ENCODE measurements around the gene PCBP2. TPM values are rescaled to one million over a fixed set of nuclear protein-coding genes. Genes with fewer than 3 reads are reported as not detected.

PCBP2 gene
- total RNA-seq, 1 experiment from 2014 or later, result 227 TPM

- no peak for DNase-seq (ENCODE audit: low read depth)
Measured at GRCh38 chr12:53493610-53494391, 41.9 kb downstream of the PCBP2 start.

- peak; percentile 90 for DNase-seq (ENCODE audit: low read depth)
Measured at GRCh38 chr12:53495903-53496751, 44.2 kb downstream of the PCBP2 start.

GRCh38 chr12:53496752-53497032 lies 44.8 kb downstream of the PCBP2 start:
- no peak for DNase-seq (ENCODE audit: low read depth)

- DNase-seq (ENCODE audit: low read depth), result no peak
Measured at GRCh38 chr12:53497461-53497860, 45.6 kb downstream of the PCBP2 start.

- no peak for DNase-seq (ENCODE audit: low read depth)
Measured at GRCh38 chr12:53498235-53498630, 46.3 kb downstream of the PCBP2 start.

- DNase-seq (ENCODE audit: low read depth), result peak; percentile 59
Measured at GRCh38 chr12:53499266-53500141, 47.6 kb downstream of the PCBP2 start, which contains the start of gene MAP3K12. Gene MAP3K12, minus strand, starts transcription at chr12:53499458. Its CDS starts 12,067 bp downstream, at chr12:53487391.

GRCh38 chr12:53500142-53500775 lies 48.4 kb downstream of the PCBP2 start:
- peak; percentile 65 for DNase-seq (ENCODE audit: low read depth)

GRCh38 chr12:53500776-53501614 lies 49.1 kb downstream of the PCBP2 start, which contains the start of gene TARBP2:
Gene TARBP2, plus strand, starts transcription at chr12:53501283. Its CDS starts 126 bp downstream, at chr12:53501409.
- DNase-seq (ENCODE audit: low read depth), result peak; percentile 100

- DNase-seq (ENCODE audit: low read depth), result no peak
Measured at GRCh38 chr12:53501615-53502181, 49.8 kb downstream of the PCBP2 start.

GRCh38 chr12:53502331-53502730 lies 50.4 kb downstream of the PCBP2 start:
- DNase-seq (ENCODE audit: low read depth), result no peak

GRCh38 chr12:53502983-53503728 lies 51.3 kb downstream of the PCBP2 start:
- no peak for DNase-seq (ENCODE audit: low read depth)

- no peak for DNase-seq (ENCODE audit: low read depth)
Measured at GRCh38 chr12:53504004-53504920, 52.4 kb downstream of the PCBP2 start.

GRCh38 chr12:53505086-53505485 lies 53.2 kb downstream of the PCBP2 start:
- DNase-seq (ENCODE audit: low read depth), result peak; percentile 86

- peak; percentile 44 for DNase-seq (ENCODE audit: low read depth)
Measured at GRCh38 chr12:53505555-53506449, 53.9 kb downstream of the PCBP2 start.

GRCh38 chr12:53506450-53506785 lies 54.5 kb downstream of the PCBP2 start:
- DNase-seq (ENCODE audit: low read depth), result no peak

- DNase-seq (ENCODE audit: low read depth), result no peak
Measured at GRCh38 chr12:53506881-53507602, 55.1 kb downstream of the PCBP2 start, which contains the start of gene NPFF. Gene NPFF, minus strand, starts transcription at chr12:53507484. Its CDS starts 10 bp downstream, at chr12:53507474.

GRCh38 chr12:53507603-53507885 lies 55.6 kb downstream of the PCBP2 start:
- DNase-seq (ENCODE audit: low read depth), result no peak
